HG02981 (cell line): ENCODE data around the gene ADAMTS15.

Source experiments
- ATAC-seq: cut with Tn5 transposase; IDR thresholded peaks from one replicate; pipeline ENCODE4 v1.9.1; 2021; ENCODE audit warnings: mild to moderate bottlenecking, moderate library complexity; ENCODE audit not compliant: unreplicated experiment

The ADAMTS15 gene

GRCh38 chr11:130457623-130458409 lies 9.4 kb downstream of the ADAMTS15 start:
- ATAC-seq = no peak

GRCh38 chr11:130458410-130458729 lies 9.9 kb downstream of the ADAMTS15 start:
- no peak for ATAC-seq

- ATAC-seq = no peak
Observed at GRCh38 chr11:130459521-130459920, 11.1 kb downstream of the ADAMTS15 start.

- ATAC-seq = no peak
Observed at GRCh38 chr11:130462101-130462885, 13.8 kb downstream of the ADAMTS15 start.

GRCh38 chr11:130462931-130463330 lies 14.5 kb downstream of the ADAMTS15 start:
- ATAC-seq = no peak

GRCh38 chr11:130464291-130464812 lies 15.9 kb downstream of the ADAMTS15 start:
- no peak for ATAC-seq

GRCh38 chr11:130465263-130465662 lies 16.8 kb downstream of the ADAMTS15 start:
- no peak for ATAC-seq

GRCh38 chr11:130467116-130467900 lies 18.9 kb downstream of the ADAMTS15 start:
- no peak for ATAC-seq

- no peak for ATAC-seq
Observed at GRCh38 chr11:130469181-130469580, 20.7 kb downstream of the ADAMTS15 start.

GRCh38 chr11:130470832-130471706 lies 22.6 kb downstream of the ADAMTS15 start:
- ATAC-seq = no peak

- ATAC-seq = no peak
Observed at GRCh38 chr11:130471731-130472433, 23.4 kb downstream of the ADAMTS15 start.

- no peak for ATAC-seq
Observed at GRCh38 chr11:130472434-130472961, 24.1 kb downstream of the ADAMTS15 start.

- ATAC-seq = no peak
Observed at GRCh38 chr11:130473056-130473794, 24.8 kb downstream of the ADAMTS15 start.

- no peak for ATAC-seq
Observed at GRCh38 chr11:130473795-130474377, 25.4 kb downstream of the ADAMTS15 start.

- ATAC-seq = no peak
Observed at GRCh38 chr11:130474637-130475400, 26.4 kb downstream of the ADAMTS15 start.

GRCh38 chr11:130475426-130476053 lies 27.1 kb downstream of the ADAMTS15 start:
- ATAC-seq = no peak
